Renal cortex interstitium (tissue), 15 donors: ENCODE results near the gene IARS2. TPM values are rescaled to one million over a fixed set of nuclear protein-coding genes. Genes with fewer than 3 reads are reported as not detected.
"Not testable (repeated sequence)": the region's sequence is repeated elsewhere in the genome, so short reads cannot be mapped to it uniquely, and the experiment has no call there.

Experiments
- DNase-seq, 11 donors: peaks; one replicate each; pipeline ENCODE4 v3.0.0-alpha.2; 2013; ENCODE audit warnings: low read depth in 9 of 11, low spot score in 4 of 11; ENCODE audit errors: extremely low read depth in 1 of 11
- long read RNA-seq, 16 experiments: transcript quantifications; one replicate each; lab custom pipeline, GENCODE V29; 2026
- polyA plus RNA-seq, 3 donors: library from polyadenylated mRNA; unstranded; fragments of 120-200 nt; gene quantifications; one replicate each; pipeline ENCODE4 v1.2.1, GENCODE V29; 2013; ENCODE audit not compliant: insufficient read length in 3 of 3

Gene IARS2
- polyA plus RNA-seq, result 100 to 1,000 TPM in 1 of 3 donors, 10 to 100 TPM in 2; 81.9 to 105 (median 84.0) TPM
- long read RNA-seq, donor 1, transcript IARS2-201 (23 exons, 3,560 nt), result major isoform, 10 of 24 reads
- long read RNA-seq, donor 1, partial matches to known transcripts, result 13 of 24 reads
- long read RNA-seq, donor 1, other reads (novel, unspliced or antisense), result 0 of 24 reads
- long read RNA-seq, donor 2, transcript IARS2-201 (23 exons, 3,560 nt), result major isoform, 13 of 36 reads
- long read RNA-seq, donor 2, partial matches to known transcripts, result 21 of 36 reads
- long read RNA-seq, donor 2, other reads (novel, unspliced or antisense), result 0 of 36 reads
- long read RNA-seq, donor 3, transcript IARS2-201 (23 exons, 3,560 nt), result major isoform, 12 of 46 reads
- long read RNA-seq, donor 3, partial matches to known transcripts, result 32 of 46 reads
- long read RNA-seq, donor 3, other reads (novel, unspliced or antisense), result 0 of 46 reads
- long read RNA-seq, donor 4, transcript IARS2-201 (23 exons, 3,560 nt), result major isoform, 14 of 32 reads
- long read RNA-seq, donor 4, partial matches to known transcripts, result 17 of 32 reads
- long read RNA-seq, donor 4, other reads (novel, unspliced or antisense), result 0 of 32 reads
- long read RNA-seq, donor 5, result 0 reads
- long read RNA-seq, donor 6, transcript IARS2-201 (23 exons, 3,560 nt), result major isoform, 8 of 38 reads
- long read RNA-seq, donor 6, partial matches to known transcripts, result 29 of 38 reads
- long read RNA-seq, donor 6, other reads (novel, unspliced or antisense), result 0 of 38 reads
- long read RNA-seq, donor 7, transcript IARS2-201 (23 exons, 3,560 nt), result major isoform, 11 of 40 reads
- long read RNA-seq, donor 7, partial matches to known transcripts, result 27 of 40 reads
- long read RNA-seq, donor 7, other reads (novel, unspliced or antisense), result 0 of 40 reads
- long read RNA-seq, donor 8, transcript IARS2-201 (23 exons, 3,560 nt), result major isoform, 23 of 73 reads
- long read RNA-seq, donor 8, partial matches to known transcripts, result 50 of 73 reads
- long read RNA-seq, donor 8, other reads (novel, unspliced or antisense), result 0 of 73 reads
- long read RNA-seq, donor 9, transcript IARS2-201 (23 exons, 3,560 nt), result major isoform, 10 of 35 reads
- long read RNA-seq, donor 9, partial matches to known transcripts, result 25 of 35 reads
- long read RNA-seq, donor 9, other reads (novel, unspliced or antisense), result 0 of 35 reads
- long read RNA-seq, donor 10, transcript IARS2-201 (23 exons, 3,560 nt), result major isoform, 7 of 135 reads
- long read RNA-seq, donor 10, partial matches to known transcripts, result 128 of 135 reads
- long read RNA-seq, donor 10, other reads (novel, unspliced or antisense), result 0 of 135 reads
- long read RNA-seq, donor 11, transcript IARS2-201 (23 exons, 3,560 nt), result major isoform, 13 of 30 reads
- long read RNA-seq, donor 11, partial matches to known transcripts, result 17 of 30 reads
- long read RNA-seq, donor 11, other reads (novel, unspliced or antisense), result 0 of 30 reads
- long read RNA-seq, donor 12, partial matches to known transcripts, result 12 of 16 reads
- long read RNA-seq, donor 12, other reads (novel, unspliced or antisense), result 0 of 16 reads
- long read RNA-seq, donor 13, transcript IARS2-201 (23 exons, 3,560 nt), result major isoform, 22 of 81 reads
- long read RNA-seq, donor 13, partial matches to known transcripts, result 58 of 81 reads
- long read RNA-seq, donor 13, other reads (novel, unspliced or antisense), result 0 of 81 reads
- long read RNA-seq, donor 14, transcript IARS2-201 (23 exons, 3,560 nt), result major isoform, 18 of 41 reads
- long read RNA-seq, donor 14, partial matches to known transcripts, result 23 of 41 reads
- long read RNA-seq, donor 14, other reads (novel, unspliced or antisense), result 0 of 41 reads
- long read RNA-seq, donor 15, transcript IARS2-201 (23 exons, 3,560 nt), result major isoform, 7 of 23 reads
- long read RNA-seq, donor 15, partial matches to known transcripts, result 16 of 23 reads
- long read RNA-seq, donor 15, other reads (novel, unspliced or antisense), result 0 of 23 reads
- long read RNA-seq, donor 16, transcript IARS2-201 (23 exons, 3,560 nt), result major isoform, 26 of 122 reads
- long read RNA-seq, donor 16, partial matches to known transcripts, result 88 of 122 reads
- long read RNA-seq, donor 16, other reads (novel, unspliced or antisense), result 6 of 122 reads

DNA sequence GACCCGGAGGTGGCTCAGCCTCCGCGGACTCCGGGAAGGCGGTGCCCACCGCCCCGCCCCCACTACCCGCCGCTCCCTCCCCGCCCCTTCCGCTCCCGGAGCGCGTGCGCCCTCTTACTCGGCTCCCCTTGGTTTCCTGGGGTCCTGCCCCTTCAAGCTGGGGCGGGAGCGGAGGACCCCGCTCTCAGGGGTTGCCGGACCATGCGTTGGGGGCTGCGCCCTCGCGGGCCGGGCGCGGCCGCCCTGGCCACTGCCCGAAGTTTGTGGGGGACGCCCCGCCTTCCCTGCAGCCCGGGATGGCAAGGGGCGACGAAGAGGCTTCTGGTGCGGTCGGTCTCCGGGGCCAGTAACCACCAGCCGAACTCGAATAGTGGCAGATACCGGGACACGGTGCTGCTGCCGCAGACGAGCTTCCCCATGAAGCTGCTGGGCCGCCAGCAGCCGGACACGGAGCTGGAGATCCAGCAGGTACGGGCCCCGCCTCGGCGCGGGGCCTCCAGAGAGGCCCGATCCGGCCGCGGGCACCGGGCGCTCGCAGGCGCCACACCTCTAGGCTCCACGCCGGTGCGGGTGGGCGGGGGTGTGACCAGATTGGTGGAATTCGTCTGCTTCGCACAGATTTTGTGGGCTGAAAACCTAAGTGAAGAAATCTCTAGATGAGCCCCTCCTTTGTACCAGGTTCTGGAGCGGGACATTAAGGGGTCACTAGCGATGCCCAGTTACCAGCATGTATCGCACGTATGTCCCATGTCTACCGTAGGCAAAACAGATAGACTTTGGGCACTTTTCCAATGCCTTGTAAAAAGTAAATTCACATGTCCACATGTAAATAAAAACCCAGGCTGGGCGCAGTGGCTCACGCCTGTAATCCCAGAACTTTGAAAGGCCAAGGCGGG lies at the start of gene IARS2:
Gene IARS2, plus strand, starts transcription at position 117 of the 896 bp plus-strand sequence. Its CDS starts 85 bp downstream, at position 202.
- peak; percentile 55 to 83 (median 74) for DNase-seq

DNA sequence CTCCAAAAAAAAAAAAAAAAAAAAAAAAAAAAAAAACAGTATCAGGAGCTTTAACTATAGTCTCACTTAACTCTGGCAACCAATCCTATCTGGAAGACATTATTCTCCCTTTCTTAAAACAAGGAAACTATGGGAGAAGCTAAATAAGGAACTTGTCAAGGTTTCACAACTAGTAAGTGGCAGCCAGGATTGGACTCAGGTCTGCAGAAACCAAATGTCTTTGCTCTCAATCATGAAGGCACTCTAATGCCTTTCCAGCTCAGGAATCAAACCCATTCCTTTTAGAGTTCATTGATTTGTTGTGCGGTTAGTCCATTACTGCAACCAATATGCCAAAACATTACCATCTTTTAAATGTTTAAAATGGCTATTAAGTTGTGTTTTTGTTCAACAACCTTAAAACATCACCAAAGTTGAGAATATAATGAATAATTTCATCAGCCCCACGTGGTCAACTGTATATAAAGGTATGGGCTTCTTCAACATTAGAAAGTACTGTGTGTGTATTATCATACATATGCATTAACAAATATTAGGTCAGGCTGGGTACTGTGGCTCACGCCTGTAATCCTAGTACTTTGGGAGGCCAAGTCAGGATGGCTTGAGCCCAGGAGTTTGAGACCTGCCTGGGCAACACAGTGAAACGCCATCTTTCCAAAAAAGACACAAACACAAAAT lies 49.1 kb upstream of the IARS2 start:
- DNase-seq, result no peak

DNA sequence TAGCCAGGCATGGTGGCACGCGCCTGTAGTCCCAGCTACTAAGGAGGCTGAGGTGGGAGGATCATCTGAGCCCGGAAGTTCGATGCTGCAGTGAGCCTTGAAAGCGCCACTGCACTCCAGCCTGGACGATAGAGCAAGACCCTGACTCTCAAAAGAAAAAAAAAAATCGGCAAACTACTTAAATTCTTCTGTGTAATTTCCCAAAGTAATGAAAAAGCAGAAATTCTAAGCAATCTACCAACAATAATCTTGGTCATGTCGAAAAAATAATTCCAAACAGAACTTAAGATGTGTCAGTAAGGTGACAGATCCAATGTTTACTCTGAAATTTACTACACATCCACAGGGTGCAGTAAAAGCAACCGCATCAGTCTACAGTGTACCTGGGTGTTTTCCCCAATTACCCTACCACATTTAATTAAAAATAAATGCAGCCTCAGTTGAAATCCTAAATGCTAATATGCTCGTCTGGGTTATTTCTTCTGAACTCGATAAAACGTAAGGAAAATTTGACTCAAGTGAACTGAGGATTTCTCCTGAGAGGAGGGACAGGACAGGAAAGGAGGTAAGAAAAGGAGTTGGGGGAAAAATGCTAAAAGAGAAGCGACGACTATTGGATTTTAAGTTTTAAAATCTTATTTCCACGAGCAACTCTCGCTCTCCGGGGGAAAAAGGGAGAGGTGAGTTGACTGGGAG lies 48.4 kb upstream of the IARS2 start:
- peak in 2 of 11 donors; percentile 10 to 11 for DNase-seq

DNA sequence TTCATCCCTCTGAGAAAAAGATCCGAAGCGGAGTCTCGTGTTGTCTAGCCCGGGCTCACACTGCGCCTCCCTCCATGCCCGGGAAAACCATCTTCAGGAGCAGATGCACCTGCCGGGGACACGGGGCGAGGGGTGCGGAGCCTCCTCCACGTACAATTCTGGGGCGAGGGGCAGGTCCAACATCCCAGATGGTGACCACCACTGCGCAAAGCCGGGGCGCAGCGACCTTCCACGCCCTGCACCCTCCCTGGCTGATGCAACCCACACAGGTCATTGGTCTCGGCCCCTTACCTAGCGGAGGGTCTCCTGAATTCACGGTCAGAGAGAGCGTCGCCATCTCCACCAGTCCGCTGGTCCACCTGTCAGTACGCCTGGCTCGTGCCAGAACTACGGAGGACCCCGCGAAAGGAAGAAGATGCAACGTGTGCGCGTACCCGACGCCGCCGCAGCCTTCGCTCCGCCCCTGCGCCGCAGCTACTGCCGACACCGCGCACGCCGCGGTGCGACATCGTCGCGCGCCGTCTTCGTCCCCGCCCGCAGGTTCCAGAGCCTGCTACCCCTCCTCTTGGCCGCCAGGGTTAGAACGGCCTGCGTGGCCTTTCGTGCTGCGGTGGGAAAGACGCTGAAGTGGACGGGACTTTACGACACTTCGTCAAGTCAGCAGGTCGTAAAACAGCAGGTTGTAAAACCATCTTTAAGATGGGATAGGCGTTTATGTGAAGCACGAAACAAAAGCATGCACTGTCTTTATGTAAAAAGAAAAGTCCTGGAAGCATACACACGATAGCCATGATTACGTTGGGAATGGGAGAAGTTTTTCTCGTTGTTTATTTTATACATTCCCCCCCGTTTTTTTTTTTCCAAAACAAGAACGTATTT lies 47.6 kb upstream of the IARS2 start, which contains the start of gene EPRS1:
Gene EPRS1, minus strand, starts transcription at position 454 of the 879 bp plus-strand sequence. Its CDS starts 117 bp downstream, at position 337.
- peak; percentile 78 to 96 (median 91) for DNase-seq

DNA sequence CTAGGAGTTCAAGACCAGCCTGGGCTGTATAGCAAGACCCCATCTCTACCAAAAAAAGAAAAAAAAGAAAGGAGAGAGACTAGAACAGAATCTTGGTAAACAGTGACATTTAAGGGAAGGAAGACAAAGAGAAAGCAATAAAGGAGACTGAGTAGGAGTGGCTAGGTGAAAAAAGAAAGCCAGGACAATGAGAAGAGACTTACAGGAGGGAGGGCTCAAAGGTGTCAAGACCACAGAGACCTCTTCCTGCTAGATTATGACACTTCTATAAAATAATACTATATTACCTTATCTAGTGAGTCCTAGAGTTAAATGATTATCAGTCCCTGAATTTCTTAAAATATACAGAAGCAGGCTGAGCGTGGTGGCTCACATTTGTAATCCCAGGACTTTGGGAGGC lies 37.6 kb upstream of the IARS2 start:
- no peak for DNase-seq

DNA sequence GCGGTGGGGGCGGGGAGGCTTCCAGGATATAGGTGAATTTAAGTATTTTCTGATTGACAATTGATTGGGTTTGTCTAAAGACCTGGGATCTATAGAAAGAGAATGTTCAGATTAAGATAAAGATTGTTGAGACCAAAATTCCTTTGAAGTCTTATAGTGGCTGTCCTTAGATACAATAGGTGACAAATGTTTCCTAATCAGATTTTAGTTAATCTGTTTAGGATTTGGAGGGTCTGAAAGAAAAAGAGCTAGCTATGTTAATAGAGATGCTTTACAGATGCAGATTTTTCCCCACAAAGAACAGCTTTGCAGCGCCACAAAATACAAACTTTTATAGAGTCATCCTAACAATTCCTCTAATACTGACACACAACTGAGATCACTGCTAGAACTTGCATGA lies 33.1 kb upstream of the IARS2 start:
- DNase-seq, result no peak

DNA sequence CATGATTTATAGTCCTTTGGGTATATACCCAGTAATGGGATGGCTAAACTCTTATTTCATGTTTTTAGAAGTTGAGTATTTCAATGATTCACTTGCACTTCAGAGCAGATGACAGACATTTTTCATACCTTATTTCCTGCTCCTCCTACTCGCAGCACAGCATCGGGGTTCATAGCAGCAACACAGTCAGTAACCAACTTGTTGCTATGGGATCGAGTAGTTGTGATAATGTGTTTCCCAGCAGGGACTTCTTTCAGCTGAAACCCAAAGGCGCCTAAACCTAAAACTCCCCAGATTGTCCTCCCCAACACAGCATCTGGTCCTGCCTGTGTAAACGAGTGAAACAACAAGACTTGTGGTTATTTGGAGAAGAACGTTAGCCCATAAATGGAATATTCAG lies 31.3 kb upstream of the IARS2 start:
- DNase-seq, result no peak

DNA sequence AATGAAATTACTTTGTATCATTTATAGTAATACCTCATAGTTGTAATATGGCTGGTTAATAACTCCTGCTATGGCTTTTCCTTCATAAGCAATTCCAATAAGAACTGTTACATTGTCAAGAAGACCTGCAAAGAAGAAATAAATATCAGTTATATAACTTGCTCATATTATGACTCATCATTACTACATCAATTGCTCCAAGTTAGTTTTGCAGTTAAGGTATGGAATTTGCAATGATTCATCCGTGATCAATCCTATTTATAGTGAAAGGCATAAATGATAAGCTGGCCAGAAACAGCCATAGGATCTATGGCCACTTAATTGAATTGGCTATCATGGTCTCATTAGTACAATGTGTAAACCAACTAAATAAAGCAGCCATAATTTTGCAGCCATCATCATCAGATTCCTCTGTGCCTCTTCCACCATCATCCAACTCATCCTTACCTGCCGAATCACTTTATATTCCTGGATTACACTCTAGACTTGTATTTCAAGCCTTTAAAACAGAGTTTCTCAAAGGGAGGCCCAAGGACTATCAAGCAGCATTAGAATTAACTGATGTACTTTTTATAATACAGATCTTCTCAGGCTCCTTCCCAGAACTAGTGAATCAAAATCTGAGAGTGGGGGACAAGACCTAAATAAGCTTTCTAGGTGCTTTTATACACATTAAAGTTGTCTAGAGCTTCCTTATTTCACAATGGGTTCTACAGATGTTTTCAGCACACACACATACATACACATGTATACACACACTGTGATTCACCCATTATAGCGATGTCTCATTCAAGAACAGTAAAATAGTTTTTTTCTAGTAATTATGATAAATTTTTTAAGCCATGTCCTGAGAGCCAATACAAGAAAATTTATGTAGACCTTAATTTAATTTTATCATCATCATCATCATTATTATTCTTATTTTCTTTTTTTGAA lies 26.4 kb upstream of the IARS2 start:
- no peak for DNase-seq

DNA sequence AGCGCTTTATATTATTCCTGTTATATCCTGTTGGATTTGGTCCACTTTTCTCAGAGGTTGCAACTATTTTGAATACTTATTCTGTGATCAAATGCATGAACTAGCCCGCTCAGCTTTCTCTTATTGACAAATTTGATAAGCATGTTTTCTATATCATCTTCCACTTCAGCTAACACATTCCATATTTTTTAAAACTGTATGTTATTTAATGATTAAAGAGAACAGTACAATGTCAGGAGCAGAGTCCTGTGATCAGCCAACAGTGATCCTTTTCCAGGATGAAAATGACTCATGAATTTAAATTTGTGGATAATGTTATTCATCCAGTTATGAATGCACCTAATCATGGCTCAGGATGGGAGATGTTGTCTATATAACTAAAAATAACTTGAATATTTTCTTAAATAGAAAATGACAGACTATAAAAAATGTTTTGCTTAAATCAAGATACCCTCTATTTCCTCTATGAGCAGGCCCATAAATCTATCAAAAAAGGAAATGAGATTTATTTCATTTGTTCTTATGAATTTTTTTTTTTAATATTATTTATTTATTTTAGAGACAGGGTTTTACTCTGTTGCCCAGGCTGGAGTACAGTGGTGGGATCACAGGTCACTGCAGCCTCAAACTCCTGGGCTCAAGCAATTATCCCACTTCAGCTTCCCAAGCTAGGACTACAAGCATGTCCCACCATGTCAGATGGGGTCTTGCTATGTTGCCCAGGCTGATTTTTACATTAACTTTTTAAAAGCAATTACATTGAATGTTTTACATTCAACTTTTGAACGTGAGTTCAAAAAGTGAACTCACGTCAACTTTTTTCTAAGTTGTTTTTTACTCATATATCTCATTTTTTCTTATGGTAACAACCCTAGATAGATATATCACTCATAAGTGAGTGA lies 16.8 kb upstream of the IARS2 start:
- DNase-seq, result no peak

DNA sequence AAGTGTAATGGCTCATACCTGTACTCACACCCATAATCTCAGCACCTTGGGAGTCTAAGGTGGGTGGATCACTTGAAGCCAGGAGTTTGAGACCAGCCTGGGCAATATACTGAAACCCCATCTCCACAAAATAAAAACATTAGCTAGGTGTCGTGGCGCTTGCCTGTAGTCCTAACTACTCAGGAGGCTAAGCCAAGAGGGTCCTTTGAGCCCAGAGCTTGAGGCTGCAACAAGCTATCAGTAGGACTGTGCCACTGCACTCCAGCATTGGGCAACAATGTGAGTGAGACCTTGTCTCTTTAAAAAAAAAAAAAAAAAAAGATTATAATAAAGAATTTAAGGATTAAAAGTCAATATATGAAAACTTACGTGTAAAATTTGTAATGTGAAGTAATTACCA lies 16.0 kb upstream of the IARS2 start:
- DNase-seq, result no peak

DNA sequence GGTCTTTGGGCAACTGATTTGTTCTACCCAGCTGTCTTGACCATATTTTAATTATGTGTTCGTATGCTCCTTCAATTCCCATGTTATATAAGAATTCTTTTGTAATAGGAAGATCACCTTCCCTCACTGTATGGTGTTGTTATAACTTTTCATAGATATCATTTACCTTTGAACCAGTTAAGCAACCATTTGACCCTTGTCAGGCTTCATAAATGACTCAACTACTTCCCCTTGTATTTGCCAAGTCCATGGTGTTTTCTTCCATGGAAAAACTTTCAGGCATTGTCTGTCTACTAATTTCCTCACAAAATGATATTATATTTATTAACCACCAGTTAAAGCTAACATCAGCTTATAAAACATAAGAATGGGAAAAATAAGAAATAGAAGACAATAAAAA lies 9.5 kb upstream of the IARS2 start:
- no peak for DNase-seq

DNA sequence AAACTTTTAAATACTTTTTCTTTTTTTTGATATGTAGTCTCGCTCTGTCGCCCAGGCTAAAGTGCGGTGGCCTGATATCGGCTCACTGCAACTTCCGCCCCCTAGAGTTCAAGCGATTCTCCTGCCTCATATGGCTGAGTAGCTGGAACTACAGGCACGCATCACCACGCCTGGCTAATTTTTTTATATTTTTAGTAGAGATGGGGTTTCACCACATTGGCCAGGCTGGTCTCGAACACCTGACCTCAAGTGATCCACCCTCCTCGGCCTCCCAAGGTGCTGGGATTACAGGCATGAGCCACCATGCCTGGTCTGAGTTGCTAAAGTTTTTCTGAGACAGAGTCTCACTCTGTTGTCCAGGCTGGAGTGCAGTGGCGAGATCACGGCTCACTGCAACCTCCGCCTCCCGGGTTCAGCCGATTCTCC lies 7.7 kb upstream of the IARS2 start:
- DNase-seq, result not testable (repeated sequence)
